Measurements from ENCODE around the gene TTC23.

- TF ChIP-seq CTCF (IDR thresholded peaks at IDR 0.05) (no peak), EZH2 (IDR thresholded peaks at IDR 0.05) (no peak)
Measured at GRCh38 chr15:99248000-99248715, 1.2 kb downstream of the TTC23 start.

Measured in neural progenitor cell (in vitro differentiated cells).